HG03432 (cell line): ENCODE results near the gene TCAP.
"Not testable (repeated sequence)": the region's sequence is repeated elsewhere in the genome, so short reads cannot be mapped to it uniquely, and the experiment has no call there.

Experiments used
- ATAC-seq: cut with Tn5 transposase; IDR thresholded peaks from one replicate; pipeline ENCODE4 v1.9.1; 2021; ENCODE audit warnings: mild to moderate bottlenecking, moderate library complexity; ENCODE audit not compliant: unreplicated experiment

Gene TCAP

GRCh38 chr17:39702901-39703893 lies 38.0 kb downstream of the TCAP start:
- ATAC-seq = no peak

GRCh38 chr17:39703913-39704312 lies 38.8 kb downstream of the TCAP start:
- no peak for ATAC-seq

GRCh38 chr17:39704821-39705551 lies 39.8 kb downstream of the TCAP start:
- no peak for ATAC-seq

- no peak for ATAC-seq
These were observed 40.7 kb downstream of the TCAP start for GRCh38 chr17:39705786-39706348.

- no peak for ATAC-seq
These were observed 41.2 kb downstream of the TCAP start for GRCh38 chr17:39706383-39706782.

GRCh38 chr17:39706921-39707337 lies 41.8 kb downstream of the TCAP start:
- ATAC-seq = no peak

GRCh38 chr17:39709319-39709997 lies 44.3 kb downstream of the TCAP start:
- ATAC-seq = no peak

GRCh38 chr17:39709998-39710964 lies 45.1 kb downstream of the TCAP start:
- no peak for ATAC-seq

- not testable (repeated sequence) for ATAC-seq
These were observed 45.9 kb downstream of the TCAP start for GRCh38 chr17:39711071-39711470.

GRCh38 chr17:39711851-39712250 lies 46.7 kb downstream of the TCAP start:
- ATAC-seq = no peak

GRCh38 chr17:39714234-39714633 lies 49.1 kb downstream of the TCAP start:
- ATAC-seq = no peak

GRCh38 chr17:39715375-39716072 lies 50.4 kb downstream of the TCAP start:
- ATAC-seq = no peak
